ENCODE measurements around the gene ITFG1. TPM values are rescaled to one million over a fixed set of nuclear protein-coding genes. Genes with fewer than 3 reads are reported as not detected.

Gene ITFG1
- total and polyA plus RNA-seq, 9 of the 15 experiments (the other 6 are each of a cell fraction or from before 2014, with no cell fraction given): 17.1 to 83.5 (median 35.8) TPM

DNA sequence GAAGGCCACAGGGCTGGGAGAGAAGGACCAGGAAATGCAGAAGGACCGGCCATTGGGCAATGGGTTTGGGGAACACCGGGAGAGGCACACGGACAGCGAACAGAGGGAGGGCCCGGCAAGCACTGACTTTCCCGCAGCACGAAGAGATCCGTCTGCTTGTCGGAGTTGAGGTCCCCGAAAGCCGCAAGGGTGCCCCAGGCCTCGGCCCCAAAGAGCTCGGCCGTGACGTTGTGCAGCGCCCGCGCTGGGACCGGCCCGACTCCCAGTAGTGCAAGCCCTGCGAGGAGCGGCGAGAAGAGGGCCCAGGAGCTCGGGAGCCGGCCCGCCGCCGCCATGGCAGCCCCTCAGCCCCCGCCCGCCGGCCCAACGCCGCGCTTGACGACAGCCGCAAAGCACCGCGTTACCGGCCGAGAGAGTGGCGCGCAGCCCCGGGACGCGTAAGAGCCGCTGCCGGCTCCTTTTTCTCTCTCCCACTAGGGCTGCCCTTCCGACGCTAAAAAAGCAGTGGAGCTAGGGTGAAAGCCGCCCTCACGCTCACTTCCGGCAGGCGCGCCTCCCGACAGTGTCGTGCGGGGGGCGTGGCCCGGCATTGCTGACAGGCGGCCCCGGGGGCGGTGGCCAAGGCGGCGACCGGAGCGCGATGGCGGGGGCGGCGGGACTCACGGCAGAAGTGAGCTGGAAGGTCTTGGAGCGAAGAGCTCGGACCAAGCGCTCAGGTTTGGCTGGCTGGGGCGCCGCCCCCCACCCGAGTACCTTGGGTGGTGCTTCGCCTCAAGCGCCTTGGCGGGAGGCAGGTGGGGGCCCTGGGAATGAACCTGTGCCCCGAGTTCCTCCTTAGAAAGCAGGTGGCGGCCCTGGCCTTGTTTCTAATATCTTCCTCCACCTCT is at the start of gene ITFG1, which contains the start of gene PHKB (continued):
- peak; percentile 82 for TF ChIP-seq KDM5B (IDR thresholded peaks at IDR 0.05; ENCODE audit: insufficient replicate concordance, low read depth, low read length)
- no peak for TF ChIP-seq ZNF695 (CRISPR knock-in tag; IDR thresholded peaks at IDR 0.05)
- no peak for TF ChIP-seq ZFP30 (CRISPR knock-in tag; IDR thresholded peaks at IDR 0.05; ENCODE audit: borderline replicate concordance)
- TF ChIP-seq, protein P1, sequence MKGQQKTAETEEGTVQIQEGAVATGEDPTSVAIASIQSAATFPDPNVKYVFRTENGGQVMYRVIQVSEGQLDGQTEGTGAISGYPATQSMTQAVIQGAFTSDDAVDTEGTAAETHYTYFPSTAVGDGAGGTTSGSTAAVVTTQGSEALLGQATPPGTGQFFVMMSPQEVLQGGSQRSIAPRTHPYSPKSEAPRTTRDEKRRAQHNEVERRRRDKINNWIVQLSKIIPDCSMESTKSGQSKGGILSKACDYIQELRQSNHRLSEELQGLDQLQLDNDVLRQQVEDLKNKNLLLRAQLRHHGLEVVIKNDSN (CRISPR knock-in tag; IDR thresholded peaks at IDR 0.05): no peak; the same call in 1 of the 2 replicates
- peak; percentile 64; the same call in 1 of the 2 replicates for TF ChIP-seq NFRKB (IDR thresholded peaks at IDR 0.05; ENCODE audit: low read depth)
- TF ChIP-seq MIER1 (IDR thresholded peaks at IDR 0.05; ENCODE audit: low read depth): no peak
- TF ChIP-seq RAD21 (CRISPR knock-in tag; conservative IDR thresholded peaks at IDR 0.05 in 1 of 2, IDR thresholded peaks at IDR 0.05 in 1 of 2): peak in 1 of 2 experiments; percentile 33; a peak in 1 of 4 replicates
- TF ChIP-seq TAF9B (IDR thresholded peaks at IDR 0.05; ENCODE audit: partially characterized antibody): peak; percentile 85
- peak; percentile 49; the same call in 1 of the 2 replicates for TF ChIP-seq LCOR (CRISPR knock-in tag; IDR thresholded peaks at IDR 0.05)
- TF ChIP-seq, protein P2, sequence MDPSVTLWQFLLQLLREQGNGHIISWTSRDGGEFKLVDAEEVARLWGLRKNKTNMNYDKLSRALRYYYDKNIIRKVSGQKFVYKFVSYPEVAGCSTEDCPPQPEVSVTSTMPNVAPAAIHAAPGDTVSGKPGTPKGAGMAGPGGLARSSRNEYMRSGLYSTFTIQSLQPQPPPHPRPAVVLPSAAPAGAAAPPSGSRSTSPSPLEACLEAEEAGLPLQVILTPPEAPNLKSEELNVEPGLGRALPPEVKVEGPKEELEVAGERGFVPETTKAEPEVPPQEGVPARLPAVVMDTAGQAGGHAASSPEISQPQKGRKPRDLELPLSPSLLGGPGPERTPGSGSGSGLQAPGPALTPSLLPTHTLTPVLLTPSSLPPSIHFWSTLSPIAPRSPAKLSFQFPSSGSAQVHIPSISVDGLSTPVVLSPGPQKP (CRISPR knock-in tag; IDR thresholded peaks at IDR 0.05): no peak
- no peak for TF ChIP-seq TEAD2 (tag; IDR thresholded peaks at IDR 0.05)
- no peak for TF ChIP-seq ZNF253 (CRISPR knock-in tag; conservative IDR thresholded peaks at IDR 0.05)
- TF ChIP-seq, protein P3, sequence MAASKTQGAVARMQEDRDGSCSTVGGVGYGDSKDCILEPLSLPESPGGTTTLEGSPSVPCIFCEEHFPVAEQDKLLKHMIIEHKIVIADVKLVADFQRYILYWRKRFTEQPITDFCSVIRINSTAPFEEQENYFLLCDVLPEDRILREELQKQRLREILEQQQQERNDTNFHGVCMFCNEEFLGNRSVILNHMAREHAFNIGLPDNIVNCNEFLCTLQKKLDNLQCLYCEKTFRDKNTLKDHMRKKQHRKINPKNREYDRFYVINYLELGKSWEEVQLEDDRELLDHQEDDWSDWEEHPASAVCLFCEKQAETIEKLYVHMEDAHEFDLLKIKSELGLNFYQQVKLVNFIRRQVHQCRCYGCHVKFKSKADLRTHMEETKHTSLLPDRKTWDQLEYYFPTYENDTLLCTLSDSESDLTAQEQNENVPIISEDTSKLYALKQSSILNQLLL (CRISPR knock-in tag; IDR thresholded peaks at IDR 0.05; ENCODE audit: borderline replicate concordance): no peak
- no peak for TF ChIP-seq KLF1 (tag; IDR thresholded peaks at IDR 0.05)
- no peak for TF ChIP-seq NFIX (CRISPR knock-in tag; IDR thresholded peaks at IDR 0.05; ENCODE audit: low read depth)
- TF ChIP-seq SAP30 (IDR thresholded peaks at IDR 0.05; ENCODE audit: borderline replicate concordance, insufficient read depth, low read depth, low read length, poor library complexity, severe bottlenecking): peak; percentile 68
- peak; percentile 58 for TF ChIP-seq PCBP1 (IDR thresholded peaks at IDR 0.05; ENCODE audit: low read depth, low read length, poor library complexity, severe bottlenecking)
- no peak for TF ChIP-seq RBM17 (IDR thresholded peaks at IDR 0.05; ENCODE audit: borderline replicate concordance, low read depth, low read length)
- no peak for TF ChIP-seq HDAC6 (IDR thresholded peaks at IDR 0.05; ENCODE audit: low read depth, low read length)
- no peak for TF ChIP-seq FOXM1 (IDR thresholded peaks at IDR 0.05; ENCODE audit: low read depth)
- no peak for TF ChIP-seq FOXM1 (CRISPR knock-in tag; IDR thresholded peaks at IDR 0.05; ENCODE audit: low read depth)
- peak; percentile 70 for TF ChIP-seq RFX1 (IDR thresholded peaks at IDR 0.05)
- no peak for TF ChIP-seq ZNF24 (IDR thresholded peaks at IDR 0.05)
- TF ChIP-seq ZNF121 (CRISPR knock-in tag; conservative IDR thresholded peaks at IDR 0.05): no peak
